Spleen (tissue), 7 donors: ENCODE measurements around the gene APEX1.
"Not testable (repeated sequence)": the region's sequence is repeated elsewhere in the genome, so short reads cannot be mapped to it uniquely, and the experiment has no call there.

Source experiments
- POLR2A ChIP-seq, 3 donors: fragments of 450-650 bp; IDR thresholded peaks; one replicate each; pipeline ENCODE4 v1.5.1; 2017; ENCODE audit warnings: antibody characterized with exemption in 3 of 3, mild to moderate bottlenecking in 1 of 3
- POLR2AphosphoS5 ChIP-seq, 3 donors: sonication (generic); formaldehyde crosslinking; IDR thresholded peaks; one replicate each; pipeline ENCODE4 v1.5.1; 2017; ENCODE audit warnings: antibody characterized with exemption in 3 of 3
- TF ChIP-seq, protein P1 (sequence below), 11 experiments: fragments of 200-600 bp in 7 of 11; fragments of 450-650 bp in 4 of 11; sonication (generic) in 4 of 11; IDR thresholded peaks in 8 of 11; conservative IDR thresholded peaks in 3 of 11; 1 replicate in 7 of 11; 2 replicates in 4 of 11; pipeline versions ENCODE4 v1.4.0 to v1.8.0; 2016 to 2021; ENCODE audit warnings: antibody characterized with exemption in 11 of 11, inconsistent platforms in 4 of 11, mild to moderate bottlenecking in 1 of 11
- donor health status: DM: no; HTN: no; CAD: no; lungs with moderate emphysema.
- donor health status: DM: no; HTN: no; CAD: no.
- donor health status: DM: no; HTN: no; CAD: no.

- TF ChIP-seq, protein P1, sequence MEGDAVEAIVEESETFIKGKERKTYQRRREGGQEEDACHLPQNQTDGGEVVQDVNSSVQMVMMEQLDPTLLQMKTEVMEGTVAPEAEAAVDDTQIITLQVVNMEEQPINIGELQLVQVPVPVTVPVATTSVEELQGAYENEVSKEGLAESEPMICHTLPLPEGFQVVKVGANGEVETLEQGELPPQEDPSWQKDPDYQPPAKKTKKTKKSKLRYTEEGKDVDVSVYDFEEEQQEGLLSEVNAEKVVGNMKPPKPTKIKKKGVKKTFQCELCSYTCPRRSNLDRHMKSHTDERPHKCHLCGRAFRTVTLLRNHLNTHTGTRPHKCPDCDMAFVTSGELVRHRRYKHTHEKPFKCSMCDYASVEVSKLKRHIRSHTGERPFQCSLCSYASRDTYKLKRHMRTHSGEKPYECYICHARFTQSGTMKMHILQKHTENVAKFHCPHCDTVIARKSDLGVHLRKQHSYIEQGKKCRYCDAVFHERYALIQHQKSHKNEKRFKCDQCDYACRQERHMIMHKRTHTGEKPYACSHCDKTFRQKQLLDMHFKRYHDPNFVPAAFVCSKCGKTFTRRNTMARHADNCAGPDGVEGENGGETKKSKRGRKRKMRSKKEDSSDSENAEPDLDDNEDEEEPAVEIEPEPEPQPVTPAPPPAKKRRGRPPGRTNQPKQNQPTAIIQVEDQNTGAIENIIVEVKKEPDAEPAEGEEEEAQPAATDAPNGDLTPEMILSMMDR (IDR thresholded peaks at IDR 0.05 in 8 of 11, conservative IDR thresholded peaks at IDR 0.05 in 3 of 11) = not testable (repeated sequence)
- not testable (repeated sequence) for TF ChIP-seq POLR2AphosphoS5, POLR2A (IDR thresholded peaks at IDR 0.05)
Observed at GRCh38 chr14:20506276-20506675, 51.2 kb downstream of the APEX1 start.
